ENCODE measurements around the gene NBAS.

DNA sequence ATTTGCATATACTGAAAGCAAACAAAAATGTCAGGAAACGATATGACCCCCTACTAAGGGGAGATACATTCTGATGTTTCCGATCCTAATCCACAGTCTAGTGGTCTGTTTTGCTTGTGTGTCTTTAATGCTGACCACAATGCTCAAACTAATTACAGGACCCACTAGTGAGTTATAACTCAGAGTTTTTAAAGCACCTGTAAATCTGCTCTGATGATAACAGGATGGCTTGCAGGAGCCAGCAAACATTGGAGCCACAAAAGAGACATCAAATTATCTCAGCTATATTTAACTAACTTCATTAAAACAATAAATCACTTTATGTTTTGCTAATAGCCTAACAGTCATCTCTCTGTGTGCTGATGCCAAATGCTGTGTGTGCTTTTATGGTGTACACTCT lies 300.3 kb downstream of the NBAS start:
- TF ChIP-seq, protein P1, sequence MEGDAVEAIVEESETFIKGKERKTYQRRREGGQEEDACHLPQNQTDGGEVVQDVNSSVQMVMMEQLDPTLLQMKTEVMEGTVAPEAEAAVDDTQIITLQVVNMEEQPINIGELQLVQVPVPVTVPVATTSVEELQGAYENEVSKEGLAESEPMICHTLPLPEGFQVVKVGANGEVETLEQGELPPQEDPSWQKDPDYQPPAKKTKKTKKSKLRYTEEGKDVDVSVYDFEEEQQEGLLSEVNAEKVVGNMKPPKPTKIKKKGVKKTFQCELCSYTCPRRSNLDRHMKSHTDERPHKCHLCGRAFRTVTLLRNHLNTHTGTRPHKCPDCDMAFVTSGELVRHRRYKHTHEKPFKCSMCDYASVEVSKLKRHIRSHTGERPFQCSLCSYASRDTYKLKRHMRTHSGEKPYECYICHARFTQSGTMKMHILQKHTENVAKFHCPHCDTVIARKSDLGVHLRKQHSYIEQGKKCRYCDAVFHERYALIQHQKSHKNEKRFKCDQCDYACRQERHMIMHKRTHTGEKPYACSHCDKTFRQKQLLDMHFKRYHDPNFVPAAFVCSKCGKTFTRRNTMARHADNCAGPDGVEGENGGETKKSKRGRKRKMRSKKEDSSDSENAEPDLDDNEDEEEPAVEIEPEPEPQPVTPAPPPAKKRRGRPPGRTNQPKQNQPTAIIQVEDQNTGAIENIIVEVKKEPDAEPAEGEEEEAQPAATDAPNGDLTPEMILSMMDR (conservative IDR thresholded peaks at IDR 0.05) = no peak
- no peak for TF ChIP-seq EZH2 (IDR thresholded peaks at IDR 0.05; ENCODE audit: low read depth)
